GM18858 (cell line): ENCODE measurements around the gene DNAJB12.
A peak's percentile ranks its signal among the peaks of the same experiment; 100 is the strongest.
"Not testable (repeated sequence)": the region's sequence is repeated elsewhere in the genome, so short reads cannot be mapped to it uniquely, and the experiment has no call there.

Experiments used
- ATAC-seq: cut with Tn5 transposase; IDR thresholded peaks from one replicate; pipeline ENCODE4 v1.9.1; 2021; ENCODE audit not compliant: unreplicated experiment

DNAJB12 gene

DNA sequence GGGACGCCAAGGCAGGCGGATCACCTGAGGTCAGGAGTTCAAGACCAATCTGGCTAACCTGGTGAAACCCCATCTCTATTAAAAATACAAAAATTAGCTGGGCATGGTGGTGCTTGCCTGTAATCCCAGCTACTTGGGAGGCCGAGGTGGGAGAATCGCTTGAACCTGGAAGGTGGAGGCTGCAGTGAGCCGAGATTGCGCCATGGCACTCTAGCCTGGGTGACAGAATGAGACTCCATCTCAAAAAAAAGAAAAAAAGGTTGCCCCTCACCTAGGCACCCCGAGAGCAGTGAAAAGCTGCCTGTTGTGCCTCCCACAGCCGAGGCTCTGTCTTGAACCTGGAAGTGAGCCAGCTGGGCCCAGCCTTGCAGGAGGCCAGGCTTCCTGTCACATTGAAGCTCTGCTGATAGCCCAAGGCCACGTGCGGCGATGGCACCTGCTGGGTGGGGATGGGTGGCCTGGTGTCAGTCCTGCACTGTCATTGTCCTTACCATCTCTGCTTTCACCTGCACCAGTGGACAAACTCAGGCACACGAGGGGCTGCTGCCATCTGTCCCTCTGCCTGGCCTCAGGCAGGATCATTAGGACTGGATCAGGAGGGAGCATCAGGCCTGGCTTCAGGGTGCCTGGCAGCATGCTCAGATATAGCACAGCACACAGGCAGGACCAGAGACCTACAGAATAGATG lies 37.8 kb downstream of the DNAJB12 start:
- no peak for ATAC-seq

DNA sequence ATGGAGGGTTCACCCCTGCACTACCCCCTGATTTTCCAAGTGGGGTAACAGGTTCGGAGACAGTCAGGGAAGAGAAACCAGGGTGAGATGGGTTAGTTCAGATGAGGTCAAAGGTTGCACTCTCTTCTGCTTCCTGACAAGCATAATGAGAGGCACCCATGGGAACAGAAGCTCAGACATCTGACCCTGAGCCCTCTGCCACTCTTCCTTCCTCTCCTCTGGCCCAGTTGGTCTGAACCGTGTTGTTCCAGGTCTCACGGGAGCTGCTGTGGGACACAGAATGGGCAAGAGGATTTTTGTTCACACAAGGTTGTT lies 38.4 kb downstream of the DNAJB12 start:
- no peak for ATAC-seq

- no peak for ATAC-seq
Observed at GRCh38 chr10:72315611-72316385, 38.9 kb downstream of the DNAJB12 start.

DNA sequence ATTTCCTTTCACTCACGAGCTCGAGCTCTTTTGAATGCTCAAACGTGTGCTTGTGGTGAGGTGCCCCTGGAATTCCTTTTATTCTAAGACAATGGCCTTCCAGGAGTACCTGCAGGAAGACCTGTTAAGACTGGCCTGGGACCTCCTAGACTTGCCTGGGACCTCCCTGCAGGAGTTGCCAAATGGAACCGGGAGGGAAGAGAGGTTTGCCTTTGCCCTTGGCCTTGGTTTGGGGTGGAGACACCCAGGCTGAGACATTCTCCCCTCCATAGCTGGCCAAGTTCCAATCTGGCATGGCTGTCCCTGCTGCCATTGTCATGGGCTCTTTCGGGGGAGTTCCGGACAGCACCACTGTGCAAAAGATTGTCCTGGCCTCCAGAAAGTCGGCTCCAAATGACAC lies 39.7 kb downstream of the DNAJB12 start:
- no peak for ATAC-seq

DNA sequence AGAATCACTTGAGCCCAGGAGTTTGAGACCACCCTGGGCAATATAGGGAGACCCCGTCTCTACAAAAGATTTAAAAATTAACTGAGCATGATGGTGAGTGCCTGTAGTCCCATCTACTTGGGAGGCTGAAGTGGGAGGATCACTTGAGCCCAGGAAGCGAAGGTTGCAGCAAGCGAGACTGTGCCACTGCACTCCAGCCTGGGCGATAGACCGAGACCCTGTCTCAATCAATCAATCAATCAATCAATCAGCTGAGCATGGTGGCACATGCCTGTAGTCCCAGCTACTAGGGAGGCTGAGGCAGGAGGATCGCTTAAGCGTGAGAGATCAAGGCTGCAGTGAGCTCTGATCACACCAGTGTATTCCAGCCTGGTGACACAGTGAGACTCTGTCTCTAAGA lies 40.5 kb downstream of the DNAJB12 start:
- ATAC-seq, result no peak

- ATAC-seq, result no peak
Observed at GRCh38 chr10:72312865-72313391, 41.8 kb downstream of the DNAJB12 start.

- ATAC-seq, result no peak
Observed at GRCh38 chr10:72311667-72312066, 43.1 kb downstream of the DNAJB12 start.

GRCh38 chr10:72310636-72311035 lies 44.1 kb downstream of the DNAJB12 start:
- no peak for ATAC-seq

DNA sequence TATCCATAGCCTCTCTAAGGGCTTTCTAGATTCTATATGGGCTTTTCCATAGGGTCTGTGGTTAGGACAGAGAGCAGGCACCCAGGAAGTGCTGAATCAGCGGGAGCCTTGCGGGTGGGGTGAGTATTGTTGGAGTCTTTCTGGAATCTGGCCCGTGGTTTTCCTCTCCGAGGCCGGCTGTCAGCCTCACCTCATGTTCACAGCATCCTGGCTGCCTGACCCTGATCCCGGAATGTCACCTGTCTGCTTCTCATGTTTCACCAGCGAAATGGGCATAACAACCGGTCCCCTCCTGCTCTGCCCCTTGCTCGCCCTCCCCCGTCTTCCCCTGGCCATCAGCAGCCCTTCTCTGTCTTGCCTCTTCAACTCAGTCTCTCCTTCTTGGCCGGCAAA lies 44.5 kb downstream of the DNAJB12 start:
- no peak for ATAC-seq

DNA sequence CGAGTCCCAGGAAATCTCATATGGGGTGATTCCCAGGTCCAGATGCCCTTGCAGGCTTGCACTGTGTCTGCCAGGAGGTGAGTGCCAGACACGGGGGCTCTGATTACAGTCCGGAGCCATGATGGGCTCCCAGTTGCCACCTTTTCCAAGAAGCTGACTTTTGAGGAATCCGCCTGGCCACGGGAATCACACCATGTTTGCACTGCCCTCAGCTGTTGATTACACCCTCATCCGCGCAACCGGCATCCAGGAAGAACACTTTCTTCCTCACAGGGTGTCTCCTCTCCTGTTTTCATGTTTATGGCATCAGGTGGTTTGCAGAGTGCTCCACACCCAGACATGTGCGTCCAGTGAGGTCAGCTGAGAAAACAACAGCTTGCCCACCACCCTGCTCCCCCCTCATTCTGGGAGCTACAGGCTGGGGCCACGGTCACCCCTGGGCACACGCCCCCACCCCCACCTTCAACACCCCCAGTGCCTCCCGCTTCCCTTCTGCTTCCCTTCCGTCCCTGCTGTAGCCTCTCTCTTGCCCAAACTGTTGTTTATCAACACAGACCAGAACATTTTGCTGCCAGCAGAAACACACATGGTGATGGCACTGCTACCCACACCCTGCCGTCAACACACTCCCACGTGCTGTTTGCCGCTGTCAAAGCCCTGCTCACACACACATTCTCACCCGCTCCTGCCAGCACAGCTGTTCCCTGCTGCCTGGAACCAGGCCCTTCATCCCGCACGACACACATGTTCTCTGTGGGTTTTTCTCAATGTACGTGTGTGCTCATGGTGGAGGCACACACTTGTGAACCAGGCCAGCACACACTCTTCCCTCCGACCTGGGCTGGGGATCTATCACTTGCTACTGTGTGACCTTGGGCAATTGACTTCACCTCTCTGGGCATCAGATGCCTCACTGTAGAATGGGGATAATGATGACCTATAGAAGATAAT lies 45.2 kb downstream of the DNAJB12 start:
- ATAC-seq, result no peak

DNA sequence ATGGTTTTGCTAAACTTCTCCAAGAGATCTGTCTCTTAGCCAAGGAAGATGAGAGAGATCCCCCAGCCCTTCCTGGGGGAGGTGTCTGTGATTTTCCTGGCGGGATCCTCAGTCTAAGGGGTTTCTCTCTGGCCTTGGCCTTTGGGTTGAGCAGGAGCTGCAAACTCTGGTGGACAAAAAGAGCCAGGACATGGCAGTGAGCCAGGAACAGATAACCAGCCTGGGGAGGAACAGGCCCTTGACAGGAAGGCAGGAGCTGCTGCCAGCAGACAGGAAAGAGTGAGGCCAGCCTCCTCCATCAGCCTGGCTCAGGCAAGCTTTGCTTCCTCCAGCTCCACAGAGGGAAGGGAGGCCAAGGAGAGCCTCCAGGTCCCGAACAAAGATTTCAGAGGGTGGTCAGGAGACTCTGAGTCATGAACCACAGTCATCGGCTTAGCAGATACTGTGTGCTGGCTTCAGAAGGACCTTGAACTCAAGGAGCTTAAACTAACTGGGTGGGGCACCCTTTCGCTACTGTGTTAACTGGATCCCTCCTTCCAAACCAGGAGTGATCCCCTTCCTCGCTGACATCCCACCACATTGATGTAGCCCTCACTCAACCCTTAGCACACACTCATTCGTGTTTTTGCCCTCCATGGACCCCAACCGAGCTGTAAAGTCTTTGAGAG lies 46.3 kb downstream of the DNAJB12 start:
- no peak for ATAC-seq

GRCh38 chr10:72307711-72308110 lies 47.0 kb downstream of the DNAJB12 start:
- not testable (repeated sequence) for ATAC-seq

DNA sequence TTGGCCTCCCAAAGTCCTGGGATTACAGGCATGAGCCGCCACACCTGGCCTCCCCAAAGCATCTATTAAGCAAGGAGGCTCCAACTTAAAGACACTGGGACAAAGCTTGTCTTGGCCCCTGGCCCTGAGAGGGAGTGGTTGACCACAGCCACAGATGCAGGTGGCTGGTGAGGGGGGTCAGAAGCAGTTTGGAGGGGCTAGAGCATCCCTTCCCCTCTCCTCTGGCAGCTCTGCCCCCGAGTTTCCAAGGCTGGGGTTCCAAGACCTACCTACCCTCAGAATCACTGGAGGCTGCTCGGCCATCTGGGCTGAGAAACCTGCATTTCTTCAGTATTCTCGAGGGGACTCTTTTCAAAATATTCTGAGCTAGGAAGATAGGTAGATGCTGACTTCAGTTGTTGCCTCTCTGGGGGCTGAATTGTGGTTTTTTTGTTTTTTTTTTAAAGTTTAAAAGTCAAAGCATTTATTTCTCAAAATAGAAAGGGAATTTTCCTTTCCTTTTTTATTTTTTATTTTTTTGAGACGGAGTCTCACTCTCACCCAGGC lies 48.4 kb downstream of the DNAJB12 start:
- ATAC-seq, result no peak

DNA sequence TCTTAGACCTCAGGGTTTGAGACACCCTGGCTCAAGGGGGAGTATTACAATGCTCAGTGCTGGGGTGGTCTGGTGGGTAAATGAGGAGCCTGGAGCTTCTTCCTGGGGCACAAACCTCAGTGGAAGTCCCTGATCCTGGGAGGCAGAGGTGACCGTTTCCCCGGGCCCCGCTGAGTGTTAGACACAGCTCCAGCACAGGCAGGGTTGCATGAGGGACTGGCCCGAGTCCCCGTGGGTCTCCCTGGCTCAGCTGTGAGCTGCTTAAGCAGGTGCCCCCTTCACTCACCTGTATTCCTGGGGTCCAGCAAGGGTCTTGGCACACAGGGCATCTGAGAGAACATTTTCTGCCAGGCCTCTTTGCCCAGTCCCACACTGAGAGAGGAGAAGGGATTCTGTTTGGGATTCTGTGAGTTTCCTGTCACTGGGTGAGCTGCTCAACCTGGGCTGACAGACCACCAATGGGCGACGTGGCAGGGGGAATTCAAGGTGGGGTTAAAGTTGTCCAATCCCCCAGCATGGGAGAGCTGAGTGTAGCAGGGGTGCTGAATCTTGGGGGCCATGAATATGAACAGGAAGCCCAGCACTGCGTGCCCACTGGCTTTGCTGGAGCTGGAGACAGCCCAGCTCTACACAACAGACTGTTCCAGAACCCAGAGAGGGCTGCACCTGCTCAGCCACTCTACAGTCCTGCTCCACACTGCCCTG lies 51.1 kb downstream of the DNAJB12 start:
- no peak for ATAC-seq

GRCh38 chr10:72298592-72299519 lies 55.9 kb downstream of the DNAJB12 start:
- ATAC-seq, result no peak

DNA sequence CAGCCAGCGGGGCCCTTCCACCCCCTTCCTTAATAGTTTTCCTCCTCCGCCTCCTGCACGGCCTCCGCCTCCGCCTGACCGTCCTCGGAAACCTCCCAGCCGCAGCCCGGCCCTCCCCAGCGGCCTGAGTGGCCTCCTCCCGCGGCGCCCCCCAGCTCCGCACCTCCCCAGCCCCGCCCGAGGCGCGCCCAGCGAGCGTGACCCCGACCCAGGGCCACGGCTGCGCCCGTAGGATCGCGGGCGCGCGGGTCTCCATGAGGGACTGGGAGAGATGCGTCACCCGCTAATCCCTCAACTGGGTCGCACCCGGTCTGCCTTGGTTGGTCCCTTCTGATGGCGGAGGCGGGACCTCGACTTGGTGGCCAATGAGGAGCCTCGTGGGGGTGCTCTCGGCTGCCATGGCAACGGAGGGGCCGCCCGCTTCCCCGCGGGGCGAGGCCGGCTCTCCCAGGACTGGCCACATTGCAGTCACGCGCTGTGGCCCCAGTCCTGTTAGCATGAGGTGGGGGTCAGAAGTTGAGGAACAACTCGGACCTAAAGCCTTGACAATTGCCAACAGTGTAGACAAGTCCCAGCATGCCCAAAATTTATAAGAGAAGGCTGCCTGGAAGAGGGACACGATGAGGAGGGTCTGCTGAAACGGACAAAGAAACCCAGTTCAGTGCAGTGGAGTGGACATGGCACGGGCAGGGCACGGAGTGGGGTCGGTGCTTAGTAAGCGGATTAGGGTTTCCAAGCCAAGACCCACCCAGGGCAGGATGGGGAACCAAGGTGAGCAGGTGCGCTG lies 56.7 kb downstream of the DNAJB12 start:
- peak; percentile 64 for ATAC-seq

GRCh38 chr10:72297281-72297804 lies 57.4 kb downstream of the DNAJB12 start:
- peak; percentile 13 for ATAC-seq

DNA sequence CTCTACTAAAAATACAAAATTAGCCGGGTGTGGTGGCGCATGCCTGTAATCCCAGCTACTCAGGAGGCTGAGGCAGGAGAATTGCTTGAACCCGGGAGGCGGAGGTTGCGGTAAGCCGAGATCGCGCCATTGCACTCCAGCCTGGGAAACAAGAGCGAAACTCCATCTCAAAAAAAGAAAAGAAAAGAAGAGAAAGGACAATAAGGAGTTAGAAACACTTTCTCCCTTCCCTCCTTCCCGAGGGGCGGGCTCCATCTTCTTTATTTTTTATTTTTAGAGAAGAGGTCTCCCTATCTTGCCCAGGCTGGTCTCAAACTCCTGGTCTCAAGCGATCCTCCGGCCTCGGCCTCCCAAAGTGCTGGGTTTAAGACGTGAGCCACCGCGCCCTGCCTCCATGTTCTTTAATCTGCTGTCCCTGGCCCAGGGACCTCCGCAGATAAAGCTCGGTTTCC lies 57.9 kb downstream of the DNAJB12 start:
- not testable (repeated sequence) for ATAC-seq
